Activated naive CD8-positive, alpha-beta T cell treated with anti-CD3 and anti-CD28 coated beads, Interleukin-2, amount 50 U/mL, for 16 hours (primary cell): Measurements from ENCODE around the gene AADACL4.
A peak's percentile ranks its signal among the peaks of the same experiment; 100 is the strongest.

Source experiments
- DNase-seq: peaks from one replicate; pipeline ENCODE4 v3.0.0-alpha.2; 2020; ENCODE audit warnings: low read depth, low spot score

The AADACL4 gene

GRCh38 chr1:12643785-12644184 is at the start of gene AADACL4:
Gene AADACL4 (plus strand): TSS chr1:12644085. CDS start chr1:12644547, 462 bp downstream.
- no peak for DNase-seq

GRCh38 chr1:12594490-12594889 is 49.4 kb upstream of the AADACL4 start:
- no peak for DNase-seq

DNA sequence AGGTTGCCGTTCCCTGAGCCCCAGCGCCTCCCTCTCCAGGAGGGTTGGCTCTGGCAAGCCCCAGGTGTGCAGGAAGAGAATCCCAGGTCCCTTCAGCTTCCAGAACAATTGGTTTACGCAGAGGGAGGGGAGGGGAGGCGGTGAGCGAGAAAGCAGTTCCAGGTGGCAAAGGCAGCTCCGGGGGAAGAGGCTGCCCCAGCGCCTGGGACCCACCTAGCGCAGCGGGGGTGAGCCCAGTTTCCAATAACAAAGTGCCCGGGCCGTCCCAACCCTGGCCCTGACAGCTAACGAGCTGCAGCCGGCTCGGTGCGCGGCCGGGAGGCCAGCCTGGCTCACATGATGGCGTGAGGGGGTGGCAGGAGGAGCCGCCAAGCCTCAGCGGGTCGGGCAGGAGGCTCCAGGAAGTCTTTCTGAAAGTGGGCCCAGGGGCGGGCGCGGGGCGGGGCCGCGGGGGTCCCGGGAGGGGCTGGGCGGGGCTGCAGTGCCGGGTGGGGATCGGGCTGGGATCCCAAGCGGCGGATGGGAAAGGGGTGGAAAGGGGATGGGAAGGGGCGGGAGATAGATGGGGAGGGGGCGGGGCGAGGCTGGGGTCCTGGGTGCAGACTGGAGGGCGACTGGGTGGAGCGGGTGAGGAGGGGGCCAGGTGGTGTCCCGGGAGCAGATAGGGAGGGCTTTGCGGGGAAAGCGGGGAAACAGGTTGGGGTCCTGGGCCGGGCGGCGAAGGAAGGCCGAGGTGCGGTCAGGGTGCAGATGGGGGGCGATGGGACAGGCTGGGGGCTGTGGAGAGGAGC is 48.7 kb upstream of the AADACL4 start:
- DNase-seq = no peak

- DNase-seq = no peak
Measured at GRCh38 chr1:12595757-12596006, 48.2 kb upstream of the AADACL4 start.

DNA sequence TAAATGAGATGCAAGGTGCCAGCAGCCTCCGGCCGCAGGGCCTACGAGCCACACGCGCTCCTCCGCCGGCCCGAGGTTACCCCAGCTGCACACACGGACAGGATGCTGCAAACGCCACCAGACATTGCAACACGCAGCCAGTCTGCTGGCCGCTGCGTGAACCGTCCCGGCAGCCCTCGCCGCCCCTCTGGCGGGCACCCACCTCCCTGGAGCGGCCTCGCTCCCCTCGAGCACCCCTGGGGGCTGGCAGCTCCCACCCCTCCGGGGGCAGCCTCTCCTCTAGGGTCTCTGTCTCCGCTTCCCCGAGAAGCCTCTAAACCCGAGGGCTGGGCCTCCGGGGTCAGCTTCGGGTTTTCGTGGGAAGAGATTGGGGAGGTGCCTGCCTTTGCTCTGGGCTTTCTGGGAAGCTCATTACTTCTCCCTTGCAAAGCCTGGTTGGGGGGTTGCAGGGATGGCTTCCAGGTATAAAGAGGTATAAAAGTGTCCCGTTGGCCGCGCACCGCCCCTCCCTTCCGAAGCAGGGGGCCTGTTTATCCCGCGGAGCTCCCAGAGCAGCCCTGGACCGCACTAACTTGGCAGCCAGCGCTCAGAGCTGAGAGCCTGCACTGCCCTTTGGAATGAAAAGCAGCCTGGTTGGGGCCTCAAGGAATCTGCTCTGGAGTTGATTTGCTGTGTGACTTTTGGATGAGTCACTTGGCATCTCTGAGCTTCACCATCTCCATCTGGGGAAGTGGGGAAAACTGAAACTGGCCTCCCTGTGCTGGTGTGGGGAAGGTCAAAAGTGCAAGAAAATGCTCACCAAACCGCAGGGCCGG is 47.7 kb upstream of the AADACL4 start:
- DNase-seq = no peak

GRCh38 chr1:12597792-12598191 is 46.1 kb upstream of the AADACL4 start:
- no peak for DNase-seq

GRCh38 chr1:12598974-12599373 is 44.9 kb upstream of the AADACL4 start:
- no peak for DNase-seq

DNA sequence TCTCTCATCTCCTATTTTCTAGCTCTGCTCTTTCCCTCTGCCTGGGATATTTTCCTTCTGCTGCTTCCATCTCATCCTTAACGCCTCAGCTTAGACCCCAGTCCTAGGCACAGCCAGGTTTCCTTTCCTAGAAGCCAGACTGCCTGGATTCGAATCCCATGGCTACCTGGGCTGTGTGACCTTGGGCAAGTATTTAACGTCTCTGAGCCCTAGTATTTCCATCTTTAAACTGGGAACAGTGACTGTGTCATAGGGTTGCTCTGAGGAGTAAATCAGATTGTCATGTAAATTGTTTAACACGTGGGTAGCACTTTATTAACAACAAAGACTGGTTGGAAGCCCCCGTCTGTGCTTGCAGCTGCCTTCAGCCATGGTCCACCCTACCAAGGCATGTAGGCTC is 44.2 kb upstream of the AADACL4 start:
- DNase-seq = no peak

DNA sequence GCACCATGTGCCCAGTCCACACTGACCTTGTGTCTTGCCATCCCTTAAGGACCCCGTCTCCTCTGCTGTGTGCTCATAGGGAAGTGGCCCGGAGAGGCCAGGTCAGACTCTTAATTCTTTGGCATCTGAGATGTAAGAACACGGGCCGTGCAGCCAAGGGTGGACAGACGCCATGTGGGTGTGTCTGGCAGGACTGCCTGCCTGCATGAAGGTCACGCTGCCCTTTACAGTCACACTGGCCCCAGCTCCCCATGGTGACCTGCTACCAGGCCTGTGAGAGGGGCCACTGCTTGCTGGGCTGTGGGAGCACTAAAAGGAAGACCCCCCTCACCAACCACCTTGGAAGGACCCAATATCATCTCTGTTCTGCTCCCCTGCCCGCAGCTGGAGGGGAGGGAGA is 43.5 kb upstream of the AADACL4 start:
- DNase-seq = no peak

DNA sequence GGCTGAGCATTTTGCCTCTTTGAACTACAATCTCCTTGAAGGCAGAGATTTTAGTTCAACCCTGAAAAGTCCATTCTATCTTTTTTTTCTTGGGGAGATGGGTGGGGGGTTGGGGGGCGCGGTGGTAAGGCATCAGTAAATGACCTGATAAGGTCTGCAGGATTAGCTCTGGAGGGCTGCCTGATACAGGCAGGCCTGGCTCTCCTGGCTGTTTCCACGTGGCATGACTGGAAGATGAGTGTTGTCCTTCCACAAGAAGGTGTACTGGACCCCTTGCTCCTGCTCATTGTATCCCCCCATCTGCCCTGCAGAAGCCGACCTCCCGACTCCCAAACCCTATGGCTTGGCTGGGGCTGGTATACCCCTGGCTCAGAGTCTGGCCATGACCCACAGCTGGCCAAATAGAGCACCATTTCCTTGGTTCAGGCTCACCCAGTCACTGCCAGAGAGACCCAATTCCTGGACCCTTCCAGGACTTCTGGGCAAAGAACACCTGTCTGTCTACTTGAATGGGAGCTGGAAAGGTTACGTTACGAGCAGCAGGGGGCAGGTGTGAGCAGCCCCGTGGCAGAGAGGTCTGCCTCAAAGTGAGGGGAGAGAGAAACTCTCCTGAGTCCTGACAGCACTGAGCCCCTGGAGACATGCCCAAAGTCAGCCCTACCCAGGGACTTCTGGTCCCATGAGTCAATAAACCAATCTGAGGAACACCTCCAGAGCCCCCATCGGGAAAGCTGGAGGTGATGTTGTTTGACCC is 42.8 kb upstream of the AADACL4 start:
- DNase-seq = no peak

DNA sequence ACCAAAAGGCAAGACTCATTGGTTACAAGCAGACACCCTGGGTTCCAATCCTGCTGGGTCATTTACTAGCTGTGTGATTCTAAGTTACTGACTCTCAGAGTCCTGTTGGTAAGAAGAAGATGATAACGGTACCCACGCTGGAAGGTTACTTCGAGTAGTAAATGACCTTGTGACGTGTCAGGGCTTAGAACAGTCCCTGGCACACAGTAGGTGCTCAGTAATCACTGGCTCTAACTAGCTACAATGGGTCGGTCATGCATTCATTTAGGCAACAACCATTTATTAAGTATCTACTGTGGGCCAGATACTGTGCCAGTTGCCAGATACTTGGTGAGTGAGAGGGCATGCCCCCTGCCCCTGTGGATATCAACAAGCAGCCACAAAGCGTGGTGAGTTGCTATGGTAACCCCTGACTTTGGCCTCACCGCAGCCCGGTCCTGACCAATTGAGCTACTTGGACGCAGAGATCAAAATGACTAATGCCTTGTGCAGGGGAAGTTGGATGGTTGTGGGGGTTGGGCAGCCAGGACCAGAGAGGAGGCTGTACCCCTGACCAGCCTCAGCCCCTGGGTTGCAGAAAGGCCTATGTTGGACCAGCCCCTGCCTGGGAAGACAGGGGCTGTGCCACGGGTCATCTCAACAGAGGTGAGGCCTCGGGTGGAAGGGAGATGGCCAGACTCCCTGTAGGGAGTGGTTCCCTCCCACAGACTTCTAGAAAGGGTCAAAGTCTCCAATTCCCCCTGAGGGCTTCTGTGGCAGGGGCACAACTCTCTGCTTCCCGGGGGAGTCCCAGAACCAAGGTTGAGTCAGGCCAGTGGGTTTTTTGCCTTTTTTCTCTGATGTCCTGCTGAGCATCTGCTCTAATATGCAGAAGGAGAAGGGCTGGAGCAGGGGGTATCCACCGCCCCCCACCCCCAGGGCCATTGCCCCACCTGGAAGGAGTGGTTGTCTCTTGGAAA is 41.9 kb upstream of the AADACL4 start:
- DNase-seq = no peak

DNA sequence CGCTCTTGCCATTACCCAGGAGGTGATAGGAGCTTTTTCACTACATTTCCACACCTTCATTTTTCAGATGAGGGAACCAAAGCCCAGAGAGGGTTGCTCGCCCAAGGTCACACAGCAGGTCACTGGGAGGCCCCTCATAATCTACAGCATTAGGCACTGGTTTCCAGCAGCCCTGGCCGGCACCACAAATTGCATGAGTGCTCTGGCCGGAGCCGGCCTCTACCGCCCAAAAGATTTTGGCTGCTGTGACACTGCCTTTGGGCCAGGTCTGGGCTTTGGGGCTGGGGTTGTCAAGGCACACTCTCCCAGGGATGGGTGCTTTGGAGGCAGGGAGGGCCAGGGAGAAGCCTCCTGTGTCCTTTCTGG is 41.2 kb upstream of the AADACL4 start:
- no peak for DNase-seq

DNA sequence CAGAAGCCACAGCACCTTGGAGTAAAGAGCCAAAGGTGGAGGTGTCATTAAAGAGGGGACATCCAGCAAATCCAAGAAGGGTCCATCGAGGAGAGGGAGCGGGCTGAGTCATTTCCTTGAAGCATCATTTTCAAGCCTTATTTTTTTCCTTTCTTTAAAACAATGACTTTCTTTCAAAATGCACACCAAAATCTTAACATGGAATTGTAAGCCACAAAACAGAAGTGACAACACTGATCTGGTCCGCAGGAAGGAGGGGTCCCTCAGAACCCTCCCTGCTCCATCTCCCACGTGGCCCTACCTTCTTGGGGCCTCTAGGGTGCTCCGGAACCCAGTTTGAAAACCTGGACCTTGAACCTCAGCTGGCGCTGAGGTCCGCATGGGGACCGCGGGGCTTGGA is 40.7 kb upstream of the AADACL4 start:
- DNase-seq = no peak

GRCh38 chr1:12604114-12604874 is 39.6 kb upstream of the AADACL4 start:
- DNase-seq = peak; percentile 27

DNA sequence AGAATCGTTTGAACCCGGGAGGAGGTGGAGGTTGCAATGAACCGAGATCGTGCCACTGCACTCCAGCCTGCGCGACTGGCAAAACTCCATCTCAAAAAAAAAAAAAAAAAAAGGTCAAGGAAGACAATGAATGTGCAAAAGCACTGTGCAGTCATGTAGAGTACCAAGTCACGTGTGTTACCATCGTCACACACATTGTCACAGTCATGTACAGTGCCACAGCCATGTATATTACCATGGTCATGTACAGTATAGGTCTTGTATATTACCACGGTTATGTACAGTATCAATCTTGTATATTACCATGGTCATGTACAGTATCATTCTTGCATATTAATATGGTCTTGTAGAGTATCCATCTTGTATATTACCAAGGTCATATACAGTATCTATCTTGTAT is 38.9 kb upstream of the AADACL4 start:
- no peak for DNase-seq

DNA sequence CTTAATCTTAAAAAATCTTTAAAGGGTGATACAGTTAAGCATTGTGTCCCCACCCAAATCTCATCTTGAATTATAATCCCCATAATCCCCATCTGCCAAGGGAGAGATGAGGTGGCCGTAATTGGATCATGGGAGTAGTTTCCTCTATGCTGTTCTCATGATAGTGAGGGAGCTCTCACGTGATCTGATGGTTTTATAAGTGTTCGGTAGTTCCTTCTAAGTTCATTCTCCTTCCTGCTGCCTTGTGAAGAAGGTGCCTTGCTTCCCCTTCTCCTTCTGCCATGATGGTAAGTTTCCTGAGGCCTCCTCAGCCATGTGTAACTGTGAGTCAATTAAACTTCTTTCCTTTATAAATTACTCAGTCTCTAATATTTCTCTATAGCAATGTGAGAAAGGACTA is 36.6 kb upstream of the AADACL4 start:
- DNase-seq = no peak

DNA sequence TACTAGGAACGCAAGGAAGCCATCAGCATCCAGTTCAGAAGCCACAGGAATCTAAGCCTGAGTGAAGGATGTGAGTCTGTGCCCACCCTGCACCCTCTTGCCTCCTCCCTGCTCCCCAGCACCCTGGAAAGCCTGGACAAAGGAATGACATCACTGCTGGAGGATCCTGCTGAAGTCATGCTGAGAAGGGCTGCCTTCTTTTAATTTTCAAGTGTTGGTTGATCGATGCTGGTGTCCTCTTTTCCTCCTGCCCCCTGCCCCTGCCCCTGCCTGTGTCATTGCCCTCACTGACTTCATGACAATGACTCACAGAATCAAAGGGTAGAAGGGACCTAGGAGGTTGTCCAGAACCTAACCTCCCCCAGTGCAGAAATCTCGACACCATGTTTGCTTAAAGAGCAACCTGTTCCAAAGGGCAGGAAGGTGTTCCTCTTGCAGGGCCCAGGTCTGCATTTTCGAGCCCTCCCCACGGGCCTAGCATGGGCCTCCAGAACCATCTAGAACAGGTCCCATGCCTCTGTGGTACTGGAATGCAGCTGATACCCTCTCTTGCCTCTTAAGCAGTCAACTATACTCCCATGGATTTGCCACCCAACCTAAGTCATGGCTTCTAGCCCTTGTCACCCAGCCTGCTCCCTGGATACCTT is 35.5 kb upstream of the AADACL4 start:
- no peak for DNase-seq

DNA sequence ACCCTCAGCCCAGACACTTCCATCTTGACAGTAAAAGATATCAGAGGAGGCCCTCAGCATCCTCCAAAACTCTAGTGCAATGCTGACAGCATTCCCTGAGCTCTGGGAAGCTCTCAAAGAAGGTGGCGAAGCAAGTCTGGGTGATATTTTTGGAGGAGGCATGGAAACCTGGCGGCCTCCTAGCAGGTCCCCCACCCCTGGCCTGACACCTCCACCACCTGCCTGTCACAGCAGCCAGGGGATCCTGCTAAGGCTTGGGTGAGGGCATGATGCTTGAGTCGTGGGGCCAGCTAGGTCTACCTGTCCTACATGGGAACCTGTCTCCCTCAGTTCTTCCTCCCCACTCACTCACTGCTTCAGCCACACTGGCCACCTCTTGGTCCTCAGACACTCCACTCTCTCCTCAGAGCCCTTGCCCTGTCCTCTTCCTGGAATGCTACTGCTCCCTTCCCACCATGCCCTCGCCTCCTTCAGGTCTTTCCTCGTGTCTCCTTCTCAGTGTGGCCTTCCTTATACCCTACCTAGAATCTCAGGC is 34.3 kb upstream of the AADACL4 start:
- no peak for DNase-seq

- no peak for DNase-seq
Measured at GRCh38 chr1:12610305-12610935, 33.5 kb upstream of the AADACL4 start.
